WTC11 (cell line): ENCODE measurements around the gene BEND6.

Source experiments
- ATF2 ChIP-seq: sonication (generic); formaldehyde crosslinking; IDR thresholded peaks from 2 replicates; pipeline ENCODE4 v1.8.1; 2022; ENCODE audit warnings: low read depth, missing genetic modification reagents, borderline replicate concordance
- ESRRA ChIP-seq: sonication (generic); formaldehyde crosslinking; IDR thresholded peaks from 2 replicates; pipeline ENCODE4 v1.8.1; 2022; ENCODE audit warnings: mild to moderate bottlenecking, missing genetic modification reagents, borderline replicate concordance
- TP53 ChIP-seq: sonication (generic); formaldehyde crosslinking; IDR thresholded peaks from 2 replicates; pipeline ENCODE4 v1.8.1; 2023; ENCODE audit warnings: mild to moderate bottlenecking, missing genetic modification reagents
- TF ChIP-seq, protein P1 (sequence below): fragments of 200-600 bp; IDR thresholded peaks from 2 replicates; pipeline ENCODE4 v1.8.0; 2022; ENCODE audit warnings: antibody characterized with exemption

DNA sequence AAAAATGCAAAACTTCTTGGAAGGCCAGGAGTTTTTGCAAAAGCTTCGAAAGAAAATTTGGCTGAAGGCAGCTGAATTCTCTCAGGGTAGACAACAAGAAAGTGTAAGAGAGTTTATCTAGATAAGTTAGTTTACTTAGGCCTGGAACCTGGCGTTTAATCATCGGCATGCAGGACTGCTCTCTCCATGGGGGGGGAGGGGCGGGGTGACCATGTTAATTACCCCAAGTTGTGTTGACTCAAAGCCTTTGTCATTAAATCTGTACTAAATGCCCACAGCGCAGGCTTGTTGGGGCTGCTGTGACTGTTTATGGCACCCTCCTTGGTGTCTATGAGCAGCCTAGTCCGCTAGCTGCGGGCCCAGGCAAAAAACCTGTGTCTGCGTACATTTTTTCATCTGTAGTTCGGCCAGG, 115.0 kb downstream of the BEND6 start:
- TF ChIP-seq TP53: no peak
- TF ChIP-seq ESRRA: no peak
- no peak for TF ChIP-seq ATF2
- TF ChIP-seq, protein P1, sequence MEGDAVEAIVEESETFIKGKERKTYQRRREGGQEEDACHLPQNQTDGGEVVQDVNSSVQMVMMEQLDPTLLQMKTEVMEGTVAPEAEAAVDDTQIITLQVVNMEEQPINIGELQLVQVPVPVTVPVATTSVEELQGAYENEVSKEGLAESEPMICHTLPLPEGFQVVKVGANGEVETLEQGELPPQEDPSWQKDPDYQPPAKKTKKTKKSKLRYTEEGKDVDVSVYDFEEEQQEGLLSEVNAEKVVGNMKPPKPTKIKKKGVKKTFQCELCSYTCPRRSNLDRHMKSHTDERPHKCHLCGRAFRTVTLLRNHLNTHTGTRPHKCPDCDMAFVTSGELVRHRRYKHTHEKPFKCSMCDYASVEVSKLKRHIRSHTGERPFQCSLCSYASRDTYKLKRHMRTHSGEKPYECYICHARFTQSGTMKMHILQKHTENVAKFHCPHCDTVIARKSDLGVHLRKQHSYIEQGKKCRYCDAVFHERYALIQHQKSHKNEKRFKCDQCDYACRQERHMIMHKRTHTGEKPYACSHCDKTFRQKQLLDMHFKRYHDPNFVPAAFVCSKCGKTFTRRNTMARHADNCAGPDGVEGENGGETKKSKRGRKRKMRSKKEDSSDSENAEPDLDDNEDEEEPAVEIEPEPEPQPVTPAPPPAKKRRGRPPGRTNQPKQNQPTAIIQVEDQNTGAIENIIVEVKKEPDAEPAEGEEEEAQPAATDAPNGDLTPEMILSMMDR: no peak
